CD4-positive, alpha-beta memory T cell (primary cell): ENCODE data around the gene NCK2. TPM values are rescaled to one million over a fixed set of nuclear protein-coding genes. Genes with fewer than 3 reads are reported as not detected.

Experiments used
- CTCF ChIA-PET: fragments of 350-600 bp; sonication (Branson Sonifier 250); formaldehyde crosslinking; loops from one replicate; lab custom pipeline; 2021; ENCODE audit warnings: inconsistent platforms; ENCODE audit not compliant: partially characterized antibody; lab: Charles Lee
- POLR2A ChIA-PET: fragments of 350-600 bp; sonication (Branson Sonifier 250); formaldehyde crosslinking; loops from one replicate; lab custom pipeline; 2021; ENCODE audit not compliant: partially characterized antibody; lab: Charles Lee
- DNase-seq, 5 donors: peaks; one replicate each; pipeline versions ENCODE4 v3.0.0 to v3.0.0-alpha.2; 2020 to 2022; ENCODE audit warnings: mixed read lengths in 1 of 5
- H3K27ac ChIP-seq: one replicate; pipeline ENCODE4 v1.7.0; 2013; ENCODE audit warnings: low read depth, low read length
- H3K27me3 ChIP-seq: 2 replicates; pipeline ENCODE4 v1.7.0; 2013; ENCODE audit warnings: mild to moderate bottlenecking, low read length, moderate library complexity; ENCODE audit not compliant: insufficient read depth
- H3K36me3 ChIP-seq: 2 replicates; pipeline ENCODE4 v1.7.0; 2013; ENCODE audit warnings: mild to moderate bottlenecking, low read length, moderate library complexity; ENCODE audit not compliant: insufficient read depth
- H3K4me1 ChIP-seq: 2 replicates; pipeline ENCODE4 v1.7.0; 2013; ENCODE audit warnings: mild to moderate bottlenecking, low read length, moderate library complexity; ENCODE audit not compliant: insufficient read depth
- H3K4me3 ChIP-seq, 2 donors: one replicate each; pipeline ENCODE4 v1.7.0; 2013; ENCODE audit warnings: low read length in 2 of 2, mild to moderate bottlenecking in 1 of 2
- H3K9me3 ChIP-seq, 2 donors: one replicate each; pipeline ENCODE4 v1.7.0; 2013; ENCODE audit warnings: low read length in 2 of 2, control low read depth in 1 of 2; ENCODE audit not compliant: control insufficient read depth in 1 of 2
- H3K27ac Mint-ChIP-seq, 7 donors: one replicate each; pipeline ENCODE4 v1.8.0; 2020 to 2021; ENCODE audit warnings: mixed read lengths in 7 of 7, mild to moderate bottlenecking in 6 of 7, inconsistent platforms in 3 of 7, moderate library complexity in 3 of 7
- H3K27me3 Mint-ChIP-seq, 2 donors: one replicate each; pipeline ENCODE4 v1.8.0; 2020 to 2021; ENCODE audit warnings: mixed read lengths in 2 of 2
- H3K36me3 Mint-ChIP-seq, 2 donors: one replicate each; pipeline ENCODE4 v1.8.0; 2020 to 2021; ENCODE audit warnings: mixed read lengths in 2 of 2, inconsistent platforms in 1 of 2, mild to moderate bottlenecking in 1 of 2
- H3K4me1 Mint-ChIP-seq, 4 donors: one replicate each; pipeline ENCODE4 v1.8.0; 2020 to 2021; ENCODE audit warnings: mixed read lengths in 4 of 4, mild to moderate bottlenecking in 1 of 4
- H3K4me3 Mint-ChIP-seq, 8 donors: one replicate each; pipeline ENCODE4 v1.8.0; 2020 to 2021; ENCODE audit warnings: mixed read lengths in 8 of 8, mild to moderate bottlenecking in 7 of 8, moderate library complexity in 6 of 8, inconsistent platforms in 3 of 8
- H3K9me3 Mint-ChIP-seq, 8 donors: one replicate each; pipeline ENCODE4 v1.8.0; 2020 to 2021; ENCODE audit warnings: mixed read lengths in 8 of 8, mild to moderate bottlenecking in 5 of 8, inconsistent platforms in 3 of 8, moderate library complexity in 1 of 8
- intact Hi-C: fragments of 100-400 bp; cut with micrococcal nuclease; formaldehyde crosslinking; loops from one replicate; pipeline ENCODE4 v1.15.1; 2023
- polyA plus RNA-seq, 2 donors: library from polyadenylated mRNA; unstranded; fragments of 300-500 nt; fragmentation: Illumina TruSeq; gene quantifications; one replicate each; pipeline ENCODE4 v1.2.3, GENCODE V29; 2021
- total RNA-seq, 2 experiments: library from RNA; stranded (reverse); gene quantifications; one replicate each; pipeline ENCODE4 v1.2.3, GENCODE V29; 2021

Gene NCK2
- total and polyA plus RNA-seq, 4 experiments from 2014 or later: 58.0 to 98.6 (median 87.3) TPM

DNA sequence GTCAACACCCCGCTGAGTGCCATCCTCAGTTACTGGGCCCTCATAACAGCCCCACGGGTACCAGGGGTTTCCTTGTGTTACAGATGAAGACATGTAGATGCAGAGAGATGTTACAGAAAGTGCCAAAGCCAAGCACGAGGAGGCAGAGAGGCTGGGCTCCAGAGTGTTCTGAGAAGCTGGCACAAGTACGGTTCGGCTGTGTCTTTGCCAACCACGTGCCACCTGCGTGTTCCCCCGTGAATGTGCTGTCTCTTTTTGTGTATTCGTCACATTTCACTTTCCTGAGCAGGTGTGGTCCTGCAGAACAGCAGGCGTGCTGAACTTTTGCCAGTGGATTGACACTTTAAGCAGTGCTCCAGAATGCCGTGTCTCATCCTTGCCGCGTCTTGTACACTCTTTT, 124.6 kb downstream of the NCK2 start:
- H3K36me3 Mint-ChIP-seq: peaks cover 36 to 63% of the 10 kb centered on the region in 2 donors
- Histone ChIP-seq H3K27ac (no peak overlapping the region), H3K4me1 (peaks cover 97% of the 10 kb centered on the region), H3K27me3 (no peaks in the 10 kb centered on the region), H3K4me3 (no peak overlapping the region), H3K9me3 (no peaks in the 10 kb centered on the region), H3K36me3 (no peaks in the 10 kb centered on the region)
- ChIA-PET POLR2A (interaction anchor here (1.9 kb wide), 1 partner anchor 15 kb away, joined by 5 read pairs; no protein-coding TSS in a partner anchor), CTCF (no interaction called here)
- peak overlapping the region in 2 of 8 donors; percentile 20 to 24 for H3K4me3 Mint-ChIP-seq
- no peaks in the 10 kb centered on the region for H3K27me3 Mint-ChIP-seq
- H3K9me3 Mint-ChIP-seq: peaks cover 0 to 2% (median 0%) of the 10 kb centered on the region in 8 donors
- H3K4me1 Mint-ChIP-seq: peaks cover 74 to 99% (median 86%) of the 10 kb centered on the region in 4 donors
- H3K27ac Mint-ChIP-seq: peak overlapping the region in 4 of 7 donors; percentile 52 to 94 (median 66)
- no peak for DNase-seq
- intact Hi-C loops: no loop called here

- H3K4me3 ChIP-seq: no peak overlapping the region
- no peaks in the 10 kb centered on the region for H3K27me3 ChIP-seq
- peaks cover 31 to 56% of the 10 kb centered on the region in 2 donors for H3K36me3 Mint-ChIP-seq
- H3K27me3 Mint-ChIP-seq: no peaks in the 10 kb centered on the region
- peaks cover 69 to 98% (median 84%) of the 10 kb centered on the region in 4 donors for H3K4me1 Mint-ChIP-seq
- H3K4me3 Mint-ChIP-seq: peak overlapping the region in 4 of 8 donors; percentile 3 to 57 (median 34)
- CTCF ChIA-PET: interaction anchor here (1.3 kb wide), 1 partner anchor 12 kb away, joined by 4 read pairs; no protein-coding TSS in a partner anchor
- H3K9me3 Mint-ChIP-seq: no peaks in the 10 kb centered on the region
- no peaks in the 10 kb centered on the region for H3K9me3 ChIP-seq
- peak overlapping the region in 3 of 7 donors; percentile 42 to 94 (median 66) for H3K27ac Mint-ChIP-seq
- DNase-seq: no peak
- H3K36me3 ChIP-seq: peaks cover under 1% of the 10 kb centered on the region
- no peak overlapping the region for H3K27ac ChIP-seq
- H3K4me1 ChIP-seq: peaks cover 97% of the 10 kb centered on the region
- intact Hi-C loops: loop anchor here (5.0 kb wide), 1 partner anchor 123 kb away; no protein-coding TSS in a partner anchor
- POLR2A ChIA-PET: interaction anchor here (1.9 kb wide), 1 partner anchor 14 kb away, joined by 5 read pairs; no protein-coding TSS in a partner anchor
Measured at GRCh38 chr2:105870062-105870461, 125.3 kb downstream of the NCK2 start.

- no peaks in the 10 kb centered on the region for H3K27me3 Mint-ChIP-seq
- no peak overlapping the region for H3K27ac ChIP-seq
- CTCF ChIA-PET: interaction anchor here (1.0 to 1.3 kb wide), 2 partner anchors 13 to 83 kb away, joined by 3 to 4 read pairs; no protein-coding TSS in a partner anchor
- peaks cover 98% of the 10 kb centered on the region for H3K4me1 ChIP-seq
- no peak for DNase-seq
- no peak overlapping the region for H3K4me3 ChIP-seq
- intact Hi-C loops: loop anchor here (5.0 kb wide), 1 partner anchor 124 kb away; no protein-coding TSS in a partner anchor
- H3K9me3 Mint-ChIP-seq: no peaks in the 10 kb centered on the region
- POLR2A ChIA-PET: interaction anchor here (8.0 kb wide), 1 partner anchor 13 kb away, joined by 32 read pairs; no protein-coding TSS in a partner anchor
- peaks cover 6% of the 10 kb centered on the region for H3K36me3 ChIP-seq
- no peaks in the 10 kb centered on the region for H3K9me3 ChIP-seq
- peaks cover 69 to 98% (median 86%) of the 10 kb centered on the region in 4 donors for H3K4me1 Mint-ChIP-seq
- H3K27me3 ChIP-seq: no peaks in the 10 kb centered on the region
- H3K27ac Mint-ChIP-seq: peak overlapping the region; percentile 19 to 94 (median 84)
- H3K4me3 Mint-ChIP-seq: peak overlapping the region in 6 of 8 donors; percentile 33 to 67 (median 42)
- peaks cover 31 to 60% of the 10 kb centered on the region in 2 donors for H3K36me3 Mint-ChIP-seq
Measured at GRCh38 chr2:105870858-105871257, 126.1 kb downstream of the NCK2 start.

- no peak overlapping the region for H3K4me3 ChIP-seq
- H3K27ac Mint-ChIP-seq: peak overlapping the region; percentile 88 to 94 (median 91)
- peak overlapping the region; percentile 53 to 84 (median 72) for H3K4me3 Mint-ChIP-seq
- peaks cover 76 to 100% (median 90%) of the 10 kb centered on the region in 4 donors for H3K4me1 Mint-ChIP-seq
- peak in 4 of 5 donors; percentile 20 to 54 (median 22) for DNase-seq
- H3K27me3 Mint-ChIP-seq: no peaks in the 10 kb centered on the region
- peak overlapping the region; percentile 49 for H3K27ac ChIP-seq
- CTCF ChIA-PET: interaction anchor here (1.0 kb wide), 2 partner anchors 12 to 84 kb away, joined by 3 read pairs; no protein-coding TSS in a partner anchor
- peaks cover 98% of the 10 kb centered on the region for H3K4me1 ChIP-seq
- intact Hi-C loops: loop anchor here (5.0 kb wide), 1 partner anchor 125 kb away; no protein-coding TSS in a partner anchor
- peaks cover 39 to 68% of the 10 kb centered on the region in 2 donors for H3K36me3 Mint-ChIP-seq
- POLR2A ChIA-PET: interaction anchor here (1.0 to 8.0 kb wide), 4 partner anchors 9 to 74 kb away, joined by 3 to 32 read pairs (median 4); no protein-coding TSS in a partner anchor
- H3K27me3 ChIP-seq: no peaks in the 10 kb centered on the region
- peaks cover 13% of the 10 kb centered on the region for H3K36me3 ChIP-seq
- H3K9me3 Mint-ChIP-seq: peaks cover 0 to 5% (median 0%) of the 10 kb centered on the region in 8 donors
- H3K9me3 ChIP-seq: no peaks in the 10 kb centered on the region
Measured at GRCh38 chr2:105872142-105872728, 127.5 kb downstream of the NCK2 start.

GRCh38 chr2:105872830-105873229, 128.1 kb downstream of the NCK2 start:
- Mint-ChIP-seq H3K36me3 (peaks cover 37 to 68% of the 10 kb centered on the region in 2 donors), H3K4me1 (peaks cover 76 to 100% (median 90%) of the 10 kb centered on the region in 4 donors), H3K27ac (peak overlapping the region; percentile 88 to 94 (median 91)), H3K27me3 (no peaks in the 10 kb centered on the region), H3K4me3 (peak overlapping the region in 7 of 8 donors; percentile 55 to 84 (median 71)), H3K9me3 (peaks cover 0 to 5% (median 0%) of the 10 kb centered on the region in 8 donors)
- Histone ChIP-seq H3K4me3 (no peak overlapping the region), H3K27ac (peak overlapping the region; percentile 49), H3K27me3 (no peaks in the 10 kb centered on the region), H3K9me3 (no peaks in the 10 kb centered on the region), H3K4me1 (peaks cover 98% of the 10 kb centered on the region), H3K36me3 (peaks cover 13% of the 10 kb centered on the region)
- POLR2A ChIA-PET: interaction anchor here (8.0 kb wide), 1 partner anchor 15 kb away, joined by 32 read pairs; no protein-coding TSS in a partner anchor
- intact Hi-C loops: loop anchor here (5.0 kb wide), 1 partner anchor 126 kb away; no protein-coding TSS in a partner anchor
- DNase-seq: no peak
- CTCF ChIA-PET: interaction anchor here (0.6 to 1.3 kb wide), 3 partner anchors 53 to 296 kb away, joined by 3 to 4 read pairs (median 3); no protein-coding TSS in a partner anchor

- H3K27me3 ChIP-seq: no peaks in the 10 kb centered on the region
- no peak overlapping the region for H3K4me3 ChIP-seq
- H3K36me3 ChIP-seq: peaks cover 13% of the 10 kb centered on the region
- peaks cover 35 to 68% of the 10 kb centered on the region in 2 donors for H3K36me3 Mint-ChIP-seq
- intact Hi-C loops: loop anchor here (5.0 kb wide), 1 partner anchor 126 kb away; no protein-coding TSS in a partner anchor
- DNase-seq: no peak
- peaks cover 0 to 5% (median 0%) of the 10 kb centered on the region in 8 donors for H3K9me3 Mint-ChIP-seq
- peaks cover 98% of the 10 kb centered on the region for H3K4me1 ChIP-seq
- POLR2A ChIA-PET: interaction anchor here (8.0 kb wide), 1 partner anchor 16 kb away, joined by 32 read pairs; no protein-coding TSS in a partner anchor
- no peaks in the 10 kb centered on the region for H3K9me3 ChIP-seq
- peak overlapping the region; percentile 88 to 94 (median 91) for H3K27ac Mint-ChIP-seq
- no peaks in the 10 kb centered on the region for H3K27me3 Mint-ChIP-seq
- H3K4me1 Mint-ChIP-seq: peaks cover 76 to 100% (median 90%) of the 10 kb centered on the region in 4 donors
- H3K27ac ChIP-seq: peak overlapping the region; percentile 49
- CTCF ChIA-PET: interaction anchor here (0.6 to 1.3 kb wide), 3 partner anchors 54 to 296 kb away, joined by 3 to 4 read pairs (median 3); no protein-coding TSS in a partner anchor
- H3K4me3 Mint-ChIP-seq: peak overlapping the region in 7 of 8 donors; percentile 55 to 84 (median 71)
Measured at GRCh38 chr2:105873281-105873680, 128.6 kb downstream of the NCK2 start.
